Osteocyte (in vitro differentiated cells): Measurements from ENCODE around the gene GPR157. TPM values are rescaled to one million over a fixed set of nuclear protein-coding genes. Genes with fewer than 3 reads are reported as not detected.

Experiments used
- DNase-seq: peaks from one replicate; pipeline ENCODE4 v3.0.0; 2021; ENCODE audit warnings: mixed read lengths; ENCODE audit not compliant: unreplicated experiment; ENCODE audit errors: extremely low spot score
- H3K27ac Mint-ChIP-seq: one replicate; pipeline ENCODE4 v1.8.0; 2021; ENCODE audit warnings: mild to moderate bottlenecking, mixed read lengths; ENCODE audit not compliant: unreplicated experiment
- H3K27me3 Mint-ChIP-seq: one replicate; pipeline ENCODE4 v1.8.0; 2021; ENCODE audit warnings: mixed read lengths; ENCODE audit not compliant: unreplicated experiment
- H3K36me3 Mint-ChIP-seq: one replicate; pipeline ENCODE4 v1.8.0; 2021; ENCODE audit warnings: mixed read lengths; ENCODE audit not compliant: unreplicated experiment
- H3K4me1 Mint-ChIP-seq: one replicate; pipeline ENCODE4 v1.8.0; 2021; ENCODE audit warnings: mixed read lengths; ENCODE audit not compliant: unreplicated experiment
- H3K4me3 Mint-ChIP-seq: one replicate; pipeline ENCODE4 v1.8.0; 2021; ENCODE audit warnings: mild to moderate bottlenecking, moderate library complexity, mixed read lengths; ENCODE audit not compliant: unreplicated experiment
- H3K9me3 Mint-ChIP-seq: one replicate; pipeline ENCODE4 v1.8.0; 2021; ENCODE audit warnings: mixed read lengths; ENCODE audit not compliant: unreplicated experiment
- total RNA-seq: library from RNA; stranded (reverse); gene quantifications from 2 replicates; pipeline ENCODE4 v1.2.1, GENCODE V29; 2021
- TF ChIP-seq, protein P1 (sequence below): fragments of 200-600 bp; sonication (generic); IDR thresholded peaks from 2 replicates; pipeline ENCODE4 v1.5.0; 2021; ENCODE audit warnings: antibody characterized with exemption, mild to moderate bottlenecking, moderate library complexity

Gene GPR157
- total RNA-seq, 1 donor from 2014 or later = 4.1 TPM

DNA sequence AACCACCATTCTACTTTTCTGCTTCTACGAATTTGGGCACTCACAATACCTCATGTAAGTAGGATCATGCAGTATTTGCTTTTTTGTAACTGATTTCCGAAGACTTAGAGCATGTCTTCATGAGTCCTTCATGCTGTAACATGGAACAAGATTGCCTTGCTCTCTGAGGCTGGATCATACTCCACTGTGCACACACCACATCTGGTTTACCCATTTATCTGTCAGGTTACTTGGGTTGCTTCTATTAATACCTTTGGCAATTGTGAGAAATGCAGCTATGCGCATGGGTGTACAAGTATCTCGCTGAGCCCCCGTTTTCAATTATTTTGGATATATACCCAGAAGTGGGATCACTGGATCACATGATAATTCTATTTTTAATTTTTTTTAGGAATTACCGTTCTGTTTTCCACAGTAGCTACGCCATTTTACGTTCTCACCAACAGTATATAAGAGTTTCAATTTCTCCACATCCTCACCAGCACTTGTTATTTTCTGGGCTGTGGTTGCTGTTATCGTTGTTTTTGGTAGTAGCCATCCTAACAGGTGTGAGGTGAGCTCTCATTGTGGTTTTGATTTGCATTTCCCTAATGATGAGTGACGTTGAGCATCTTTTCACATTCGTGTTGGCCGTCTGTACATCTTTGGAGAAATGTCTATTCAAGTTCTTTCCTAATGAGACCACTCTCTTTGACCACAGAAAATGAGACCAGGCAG is 48.8 kb downstream of the GPR157 start:
- no peaks in the 10 kb centered on the region for H3K36me3 Mint-ChIP-seq
- no peak for DNase-seq
- H3K27me3 Mint-ChIP-seq = no peaks in the 10 kb centered on the region
- H3K9me3 Mint-ChIP-seq = no peaks in the 10 kb centered on the region
- no peak overlapping the region for H3K4me3 Mint-ChIP-seq
- H3K4me1 Mint-ChIP-seq = peaks cover 19% of the 10 kb centered on the region
- TF ChIP-seq, protein P1, sequence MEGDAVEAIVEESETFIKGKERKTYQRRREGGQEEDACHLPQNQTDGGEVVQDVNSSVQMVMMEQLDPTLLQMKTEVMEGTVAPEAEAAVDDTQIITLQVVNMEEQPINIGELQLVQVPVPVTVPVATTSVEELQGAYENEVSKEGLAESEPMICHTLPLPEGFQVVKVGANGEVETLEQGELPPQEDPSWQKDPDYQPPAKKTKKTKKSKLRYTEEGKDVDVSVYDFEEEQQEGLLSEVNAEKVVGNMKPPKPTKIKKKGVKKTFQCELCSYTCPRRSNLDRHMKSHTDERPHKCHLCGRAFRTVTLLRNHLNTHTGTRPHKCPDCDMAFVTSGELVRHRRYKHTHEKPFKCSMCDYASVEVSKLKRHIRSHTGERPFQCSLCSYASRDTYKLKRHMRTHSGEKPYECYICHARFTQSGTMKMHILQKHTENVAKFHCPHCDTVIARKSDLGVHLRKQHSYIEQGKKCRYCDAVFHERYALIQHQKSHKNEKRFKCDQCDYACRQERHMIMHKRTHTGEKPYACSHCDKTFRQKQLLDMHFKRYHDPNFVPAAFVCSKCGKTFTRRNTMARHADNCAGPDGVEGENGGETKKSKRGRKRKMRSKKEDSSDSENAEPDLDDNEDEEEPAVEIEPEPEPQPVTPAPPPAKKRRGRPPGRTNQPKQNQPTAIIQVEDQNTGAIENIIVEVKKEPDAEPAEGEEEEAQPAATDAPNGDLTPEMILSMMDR = no peak
- H3K27ac Mint-ChIP-seq = no peak overlapping the region

DNA sequence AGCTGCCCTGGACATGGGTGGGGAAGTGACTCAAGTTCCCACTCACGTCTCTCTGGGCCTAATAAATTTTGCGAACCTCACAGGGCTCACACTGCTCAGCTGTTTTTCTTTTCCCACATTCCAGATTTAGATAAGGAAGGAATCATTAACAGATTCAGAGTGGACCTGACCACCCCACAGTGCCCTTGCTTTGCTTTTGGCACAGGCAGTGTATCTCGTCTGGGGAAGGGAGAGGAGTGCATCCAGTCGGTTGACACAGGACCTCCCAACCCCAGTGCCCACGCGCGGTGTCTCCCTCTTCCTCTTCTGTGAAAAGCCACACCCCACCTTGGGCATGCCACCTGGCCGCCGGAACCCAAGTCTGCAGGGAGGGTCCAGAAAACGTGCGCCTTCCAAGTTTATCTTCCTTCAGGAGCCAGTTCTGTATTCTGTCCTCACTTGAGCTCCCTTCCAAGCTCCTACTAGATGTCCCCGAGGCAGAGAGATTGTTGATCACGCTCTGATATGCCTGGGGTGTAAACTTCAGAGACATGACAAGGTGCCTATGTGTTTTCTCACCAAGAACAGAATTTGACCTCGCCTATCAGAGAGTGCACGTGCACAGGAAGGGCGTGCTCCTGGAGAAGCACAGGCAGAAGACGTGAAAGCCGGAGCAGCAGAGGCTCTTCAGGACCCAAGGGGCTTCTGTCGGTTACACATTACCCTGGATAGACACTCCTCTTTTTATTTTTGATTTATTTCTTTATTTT is 50.0 kb downstream of the GPR157 start:
- Mint-ChIP-seq H3K27me3 (peaks cover 10% of the 10 kb centered on the region), H3K36me3 (no peaks in the 10 kb centered on the region), H3K4me1 (peaks cover 10% of the 10 kb centered on the region), H3K4me3 (no peak overlapping the region), H3K27ac (no peak overlapping the region), H3K9me3 (no peaks in the 10 kb centered on the region)
- TF ChIP-seq, protein P1 = no peak
- DNase-seq = no peak

DNA sequence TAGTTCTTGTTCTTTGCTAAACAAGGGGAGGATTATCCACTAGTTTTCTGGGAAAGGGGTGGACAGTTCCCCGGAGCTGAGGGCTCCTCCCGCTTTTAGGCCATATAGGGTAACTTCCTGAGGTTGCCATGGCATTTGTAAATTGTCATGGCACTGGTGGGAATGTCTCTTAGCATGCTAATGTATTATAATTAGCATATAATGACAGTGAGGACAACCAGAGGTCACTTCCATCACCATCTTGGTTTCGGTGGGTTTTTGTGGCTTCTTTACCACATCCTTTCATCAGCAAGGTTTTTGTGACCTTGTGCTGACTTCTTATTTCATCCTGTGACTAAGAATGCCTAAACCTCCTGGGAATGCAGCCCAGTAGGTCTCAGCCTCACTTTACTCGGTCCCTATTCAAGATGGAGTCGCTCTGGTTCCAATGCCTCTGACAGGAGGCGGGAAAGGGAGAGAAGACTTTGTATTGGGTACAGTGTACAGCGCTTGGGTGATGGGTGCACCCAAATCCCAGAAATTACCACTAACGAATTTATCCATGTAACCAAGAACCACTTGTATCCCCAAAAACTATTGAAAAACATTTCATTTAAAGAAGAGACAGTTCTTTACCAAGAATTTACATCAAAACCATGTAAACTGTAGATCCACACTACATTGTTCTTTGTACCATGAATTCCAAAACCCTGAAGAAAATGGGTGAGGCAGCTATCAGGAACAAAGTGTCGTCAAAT is 50.7 kb downstream of the GPR157 start:
- no peak overlapping the region for H3K27ac Mint-ChIP-seq
- no peak for DNase-seq
- H3K4me1 Mint-ChIP-seq = peaks cover 10% of the 10 kb centered on the region
- H3K9me3 Mint-ChIP-seq = no peaks in the 10 kb centered on the region
- TF ChIP-seq, protein P1 = no peak
- no peaks in the 10 kb centered on the region for H3K36me3 Mint-ChIP-seq
- H3K4me3 Mint-ChIP-seq = no peak overlapping the region
- peaks cover 12% of the 10 kb centered on the region for H3K27me3 Mint-ChIP-seq

DNA sequence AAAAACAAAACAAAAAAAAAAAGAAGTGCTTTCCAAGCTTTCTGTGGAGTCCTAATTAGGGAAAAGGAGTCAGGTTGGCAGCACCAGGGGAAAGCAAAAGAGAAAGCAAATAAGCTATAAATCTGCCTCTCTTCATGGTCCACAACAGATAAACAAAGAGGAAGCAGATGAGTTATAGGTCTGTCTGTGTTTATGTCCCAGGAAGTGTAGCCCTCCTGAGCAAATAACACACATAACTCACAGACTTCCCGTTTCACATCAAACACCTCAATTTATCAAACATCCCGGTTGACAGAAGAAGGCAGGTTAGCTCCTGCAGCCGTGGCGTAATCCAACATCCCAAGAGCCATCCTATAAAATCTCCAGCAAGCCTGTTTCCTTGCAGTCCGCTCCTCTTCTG is 53.9 kb downstream of the GPR157 start:
- H3K27ac Mint-ChIP-seq = no peak overlapping the region
- TF ChIP-seq, protein P1 = no peak

DNA sequence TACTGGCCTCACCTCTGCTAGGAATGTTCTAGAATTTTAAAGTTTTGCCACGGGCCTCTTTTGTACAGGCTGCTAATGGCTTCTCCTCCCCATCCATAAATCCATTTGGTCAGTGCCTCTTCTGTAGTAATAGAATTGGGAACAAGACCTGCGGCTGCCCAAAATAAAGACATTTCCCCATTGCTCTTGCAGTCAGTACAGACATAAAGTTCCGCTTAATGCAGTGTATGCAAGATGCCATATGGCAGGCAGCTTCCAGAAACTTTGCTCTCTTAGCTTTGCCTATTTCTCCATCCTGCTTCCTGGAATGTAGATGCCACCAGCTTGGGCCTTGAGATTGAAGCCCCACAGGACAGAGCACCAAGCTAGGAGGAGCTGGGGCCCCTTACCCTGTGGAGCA is 55.8 kb downstream of the GPR157 start:
- TF ChIP-seq, protein P1 = no peak
- peaks cover 14% of the 10 kb centered on the region for H3K27me3 Mint-ChIP-seq
- no peak for DNase-seq
- no peaks in the 10 kb centered on the region for H3K36me3 Mint-ChIP-seq
- peaks cover 12% of the 10 kb centered on the region for H3K4me1 Mint-ChIP-seq
- H3K4me3 Mint-ChIP-seq = no peak overlapping the region
- H3K27ac Mint-ChIP-seq = no peak overlapping the region
- H3K9me3 Mint-ChIP-seq = no peaks in the 10 kb centered on the region

More for the DNA sequence above, 53.9 kb downstream of the GPR157 start:
- Mint-ChIP-seq H3K9me3 (no peaks in the 10 kb centered on the region), H3K36me3 (no peaks in the 10 kb centered on the region), H3K27me3 (peaks cover 14% of the 10 kb centered on the region), H3K4me1 (no peaks in the 10 kb centered on the region), H3K4me3 (no peak overlapping the region)
- no peak for DNase-seq
